NCI-H2196 treated with DMSO at 0.1 percent for 48 hours (cell line): ENCODE data around the gene PDSS2.
A peak's percentile ranks its signal among the peaks of the same experiment; 100 is the strongest.

Experiments
- DNase-seq: peaks from one replicate; lab custom pipeline; 2025; ENCODE audit not compliant: unreplicated experiment; lab: John Stamatoyannopoulos, UW

The PDSS2 gene

DNA sequence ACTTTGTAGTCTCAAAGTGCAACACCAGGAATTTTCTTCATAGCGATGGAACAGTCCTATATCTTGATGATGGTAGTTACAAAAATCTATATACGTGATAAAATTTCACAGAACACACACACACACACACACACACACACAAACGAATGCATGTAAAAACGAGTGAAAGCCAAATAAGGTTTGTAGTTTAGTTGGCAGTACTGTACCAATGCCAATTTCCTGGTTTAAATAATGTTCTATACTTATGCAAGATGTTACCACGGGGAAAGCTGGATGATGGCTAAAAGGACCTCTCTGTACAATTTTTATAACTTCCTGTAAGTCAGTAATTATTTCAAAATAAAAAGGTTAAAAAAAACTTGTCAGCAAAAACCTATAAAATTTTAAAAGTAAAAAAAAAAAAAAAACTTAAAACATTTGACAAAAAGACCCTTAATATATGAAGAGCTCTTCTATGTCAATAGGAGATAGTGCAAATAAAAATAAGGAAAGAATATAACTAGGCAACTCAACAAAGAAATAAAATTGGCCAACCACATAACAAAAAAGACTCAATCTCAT is 37.6 kb downstream of the PDSS2 start:
- no peak for DNase-seq

DNA sequence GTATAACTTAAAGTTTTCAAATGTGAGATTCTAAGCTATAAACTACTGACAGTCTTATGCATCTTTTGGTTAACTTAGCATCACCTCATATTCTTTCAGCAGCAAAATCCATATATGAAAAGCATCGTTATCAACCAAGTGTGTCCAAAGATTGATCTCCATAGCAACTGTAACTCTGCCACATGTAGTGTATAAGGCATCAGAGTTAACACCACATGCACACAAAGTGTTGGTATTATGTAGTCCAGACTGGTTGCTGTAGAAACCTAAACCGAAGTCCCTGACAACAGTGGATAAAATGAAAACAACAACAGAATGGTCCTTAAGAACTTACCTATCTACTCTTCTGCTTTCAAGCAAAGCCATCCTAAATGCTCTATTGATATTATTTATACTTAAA is 39.6 kb downstream of the PDSS2 start:
- DNase-seq: peak; percentile 35

- no peak for DNase-seq
Observed at GRCh38 chr6:107418118-107418517, 41.2 kb downstream of the PDSS2 start.

- no peak for DNase-seq
Observed at GRCh38 chr6:107416145-107416544, 43.2 kb downstream of the PDSS2 start.

DNA sequence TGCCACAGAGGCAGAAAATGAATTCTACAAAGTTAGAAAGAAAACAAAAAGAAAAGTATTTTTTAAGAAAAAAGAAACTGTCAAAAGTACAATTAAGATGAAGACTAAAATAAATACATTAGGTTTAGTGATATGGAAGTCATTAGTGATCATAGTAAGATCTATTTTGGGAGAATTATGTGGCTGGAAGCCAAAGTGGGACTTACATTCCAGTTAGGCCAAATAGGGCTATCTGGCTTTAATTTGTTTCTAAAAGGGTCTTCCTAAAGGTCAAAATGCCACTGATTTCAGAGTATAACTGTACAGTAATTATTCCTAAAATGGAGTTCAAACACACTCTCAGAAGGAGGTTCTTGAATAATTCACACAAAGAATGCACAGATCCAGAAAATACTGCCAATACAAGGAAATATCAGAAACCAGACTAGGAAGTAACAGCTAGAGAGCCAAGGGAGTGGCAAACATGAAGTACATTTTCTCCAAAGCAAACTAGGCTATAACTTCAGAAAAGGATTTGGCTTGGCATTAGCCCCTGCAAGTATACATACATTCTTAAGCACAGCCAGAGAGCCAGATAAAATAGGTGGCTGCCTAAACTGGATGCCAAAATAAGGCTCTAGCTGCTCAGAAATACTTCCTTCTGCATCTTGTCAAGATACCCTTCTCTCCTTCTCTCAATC is 45.3 kb downstream of the PDSS2 start:
- DNase-seq: no peak

DNA sequence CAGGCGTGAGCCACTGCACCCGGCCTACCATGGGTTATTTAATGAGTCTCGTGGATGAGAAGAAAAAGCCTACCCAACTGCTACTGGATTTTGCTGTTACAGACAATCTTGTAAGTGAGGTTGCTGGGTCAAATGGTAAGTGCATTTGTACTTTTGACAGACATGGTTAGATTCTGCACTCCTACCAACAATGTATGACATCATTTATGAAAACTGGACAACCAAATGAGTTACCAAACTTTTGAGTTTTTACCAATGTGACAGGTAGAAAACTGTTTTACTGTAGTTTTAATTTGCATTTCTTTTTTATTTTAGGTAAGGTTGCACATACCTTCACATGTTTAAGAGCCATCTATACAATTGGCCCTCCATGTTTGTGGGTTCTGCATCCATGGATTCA is 48.2 kb downstream of the PDSS2 start:
- no peak for DNase-seq

GRCh38 chr6:107409942-107410341 is 49.4 kb downstream of the PDSS2 start:
- no peak for DNase-seq

- no peak for DNase-seq
Observed at GRCh38 chr6:107408714-107409113, 50.6 kb downstream of the PDSS2 start.

- no peak for DNase-seq
Observed at GRCh38 chr6:107405002-107405401, 54.4 kb downstream of the PDSS2 start.

DNA sequence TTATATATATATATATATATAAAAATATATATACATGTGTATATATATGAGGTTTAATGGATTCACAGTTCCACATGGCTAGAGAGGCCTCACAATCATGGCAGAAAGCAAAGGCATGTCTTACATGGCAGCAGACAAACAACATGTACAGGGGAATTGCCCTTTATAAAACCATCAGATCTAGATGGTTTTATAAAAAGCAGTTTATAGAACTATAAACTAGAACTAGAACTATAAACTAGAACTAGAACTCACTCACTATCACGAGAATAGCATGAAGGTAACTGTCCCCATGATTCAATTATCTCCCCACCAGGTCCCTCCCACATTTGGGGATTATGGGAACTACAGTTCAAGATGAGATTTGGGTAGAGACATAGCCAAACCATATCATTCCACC is 56.8 kb downstream of the PDSS2 start:
- no peak for DNase-seq

- DNase-seq: no peak
Observed at GRCh38 chr6:107401573-107401972, 57.8 kb downstream of the PDSS2 start.

DNA sequence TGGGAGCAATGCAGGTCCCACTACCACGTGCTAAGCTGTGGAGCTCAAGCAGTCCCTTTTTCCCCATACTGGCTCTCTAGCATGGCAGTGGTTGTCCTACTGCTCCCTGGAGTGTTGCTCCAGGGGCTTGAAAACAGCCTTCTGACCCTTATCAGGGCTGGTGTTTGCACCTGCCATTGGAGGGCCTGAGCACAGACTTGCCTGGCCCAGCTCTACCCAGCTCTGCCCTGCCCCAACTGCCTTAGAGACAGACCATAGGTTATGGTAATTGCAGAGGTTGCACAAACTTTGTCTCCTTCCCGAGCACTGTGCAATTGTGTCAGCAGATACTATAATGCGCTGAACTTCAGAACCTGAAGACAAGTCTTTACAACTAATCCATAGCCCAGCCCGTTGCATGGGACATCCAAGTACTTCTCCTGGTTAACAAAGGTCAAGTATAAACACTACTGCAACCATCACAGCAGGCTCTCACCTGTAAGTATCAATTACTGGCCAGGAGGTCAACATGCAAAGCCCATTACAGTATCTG is 58.7 kb downstream of the PDSS2 start:
- no peak for DNase-seq

DNA sequence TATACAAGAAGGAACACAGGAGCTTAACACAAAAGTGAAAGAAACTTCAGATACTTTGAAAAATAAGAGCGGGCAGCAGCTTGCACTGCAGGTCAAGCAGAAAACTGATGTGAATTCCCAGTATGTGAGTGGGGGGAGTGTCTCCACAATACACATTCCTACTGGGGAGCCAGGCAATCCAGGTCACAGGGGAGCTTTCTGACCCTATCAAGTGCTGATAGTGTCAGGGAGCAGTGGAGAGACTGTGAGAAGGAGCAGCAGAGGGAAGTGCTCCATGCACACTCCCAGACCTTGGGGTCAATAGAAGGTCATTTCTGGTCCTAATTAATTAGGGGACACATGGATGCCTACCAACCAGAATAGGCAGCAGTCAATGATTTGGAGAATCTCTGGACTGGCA is 59.4 kb downstream of the PDSS2 start:
- no peak for DNase-seq

DNA sequence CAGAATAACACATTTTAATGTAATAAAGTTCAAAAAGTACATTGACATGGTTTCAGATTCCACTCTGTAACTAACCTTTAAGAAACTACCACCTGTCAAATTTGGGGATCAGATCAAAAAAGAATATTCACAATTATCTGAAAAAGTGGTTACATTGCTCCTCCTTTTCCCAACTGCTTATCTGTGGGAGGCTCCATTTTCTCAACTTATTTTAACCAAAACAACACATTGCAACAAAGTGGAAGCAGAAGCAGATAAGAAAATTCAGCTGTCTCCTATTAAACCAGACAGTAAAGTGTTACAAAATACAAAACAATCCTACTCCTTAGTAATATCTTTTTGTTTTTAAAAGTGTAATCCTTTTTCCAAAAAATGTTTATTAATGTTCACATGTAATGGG is 61.4 kb downstream of the PDSS2 start:
- no peak for DNase-seq

- DNase-seq: no peak
Observed at GRCh38 chr6:107396211-107396610, 63.2 kb downstream of the PDSS2 start.

DNA sequence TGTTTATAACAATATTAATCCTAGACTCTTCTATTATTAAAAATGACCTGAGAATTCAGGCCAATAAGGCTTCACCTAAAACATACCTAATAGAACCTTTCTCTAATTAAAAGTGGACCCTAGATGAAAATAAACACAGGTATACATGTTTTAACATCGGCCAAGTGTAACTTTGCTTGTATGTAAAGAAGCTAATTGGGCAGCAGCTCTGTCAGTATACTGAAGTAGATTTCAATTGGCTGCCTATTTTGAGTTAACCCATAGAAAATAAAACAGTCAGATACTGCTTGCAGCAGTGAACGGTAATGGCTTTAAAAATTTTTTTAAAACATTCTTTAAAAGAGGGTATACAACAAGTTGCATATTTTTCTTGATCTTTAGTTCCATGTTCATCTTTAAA is 67.3 kb downstream of the PDSS2 start:
- no peak for DNase-seq

- DNase-seq: no peak
Observed at GRCh38 chr6:107390685-107391435, 68.5 kb downstream of the PDSS2 start.

DNA sequence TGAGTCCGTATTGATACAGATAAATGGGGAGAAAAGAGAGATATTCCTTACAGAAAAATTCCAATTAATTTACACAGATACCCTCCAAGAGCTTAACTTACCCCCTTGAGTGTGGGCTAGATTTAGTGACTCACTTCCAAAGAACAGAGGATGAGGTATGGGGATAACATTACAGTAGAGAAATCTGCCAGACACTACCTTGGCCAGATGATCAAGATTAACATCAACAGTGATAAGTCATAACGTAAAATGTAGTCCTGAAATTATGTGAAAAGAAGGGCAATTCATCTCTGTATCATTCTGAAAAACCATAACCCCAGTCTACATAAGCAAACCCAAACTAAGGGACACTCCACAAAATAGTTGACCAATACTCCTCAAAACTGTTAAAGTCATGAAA is 69.3 kb downstream of the PDSS2 start:
- no peak for DNase-seq

GRCh38 chr6:107386904-107387303 is 72.5 kb downstream of the PDSS2 start:
- DNase-seq: no peak

DNA sequence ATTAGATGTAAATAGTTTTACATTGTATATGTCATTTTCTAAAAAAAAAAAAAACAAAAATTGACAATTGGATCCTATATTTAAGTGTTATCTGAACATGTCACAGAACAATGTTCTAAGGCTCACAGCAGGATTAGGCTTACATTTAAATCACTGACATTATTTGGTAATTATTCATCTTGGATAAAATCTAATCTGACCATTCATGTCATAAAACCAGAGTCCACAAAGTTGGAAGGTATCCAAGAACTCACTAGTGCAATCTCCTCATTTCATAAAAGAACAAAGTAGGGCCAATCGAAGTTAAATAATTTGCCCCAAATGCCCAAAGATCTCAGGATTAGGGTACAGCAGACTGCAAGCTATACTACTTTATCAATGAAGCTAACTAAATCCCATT is 73.0 kb downstream of the PDSS2 start:
- DNase-seq: no peak

DNA sequence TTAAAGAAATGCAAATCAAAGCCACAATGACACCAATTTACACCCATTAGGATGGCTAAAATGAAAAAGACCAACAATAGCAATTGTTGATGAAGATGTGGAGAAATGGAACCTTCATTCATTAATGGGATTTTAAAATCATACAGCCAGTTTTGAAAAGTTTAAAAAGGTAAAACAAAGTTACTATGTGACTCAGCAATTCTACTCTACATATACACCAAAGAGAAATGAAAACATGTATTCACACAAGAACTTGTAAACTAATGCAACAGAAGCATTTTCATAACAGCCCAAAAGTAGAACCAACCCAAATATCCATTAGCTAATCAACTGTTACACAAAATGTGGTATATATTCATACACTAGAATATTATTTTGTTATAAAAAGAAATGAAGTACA is 75.7 kb downstream of the PDSS2 start:
- no peak for DNase-seq

GRCh38 chr6:107374264-107374663 is 85.1 kb downstream of the PDSS2 start:
- DNase-seq: no peak
